ENCODE results near the gene APBA2. TPM values are rescaled to one million over a fixed set of nuclear protein-coding genes. Genes with fewer than 3 reads are reported as not detected.

APBA2 gene
- total RNA-seq, 1 experiment from 2014 or later, result 0.31 TPM

DNA sequence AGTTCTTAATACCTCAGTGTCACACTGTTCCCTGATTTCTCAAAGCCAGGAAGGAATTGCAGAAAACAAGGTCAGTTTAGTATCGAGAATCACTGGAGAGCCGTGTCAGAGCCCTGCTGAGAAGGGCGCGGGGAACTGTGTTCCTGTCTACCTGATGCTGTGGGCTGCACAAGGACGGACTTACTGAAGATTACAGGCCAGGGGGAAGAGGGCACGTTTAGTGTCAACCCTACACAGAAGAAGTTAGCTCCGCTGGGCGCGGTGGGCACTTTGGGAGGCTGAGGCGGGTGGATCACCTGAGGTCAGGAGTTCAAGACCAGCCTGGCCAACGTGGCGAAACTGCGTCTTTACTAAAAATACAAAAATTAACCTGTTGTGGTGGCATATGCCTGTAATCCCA is 104.1 kb downstream of the APBA2 start:
- Histone ChIP-seq H3K9me3 (ENCODE audit: control insufficient read depth, insufficient read depth, low read depth, low read length) (no peaks in the 10 kb centered on the region), H3K27me3 (ENCODE audit: control insufficient read depth, insufficient read depth, low read length) (no peaks in the 10 kb centered on the region), H3K36me3 (ENCODE audit: control insufficient read depth, insufficient read depth, low read length) (no peaks in the 10 kb centered on the region), H3K4me3 (ENCODE audit: low read depth in 2 of 2, low read length in 2 of 2) (no peak overlapping the region), H3K4me1 (ENCODE audit: control insufficient read depth, insufficient read depth, low read length) (no peaks in the 10 kb centered on the region), H3K27ac (ENCODE audit: low read length) (no peak overlapping the region)
- TF ChIP-seq TCF7L2 (IDR thresholded peaks at IDR 0.05; ENCODE audit: low read depth, low read length) (no peak), POLR2AphosphoS5 (IDR thresholded peaks at IDR 0.05; ENCODE audit: low read depth, low read length) (no peak), SIN3A (IDR thresholded peaks at IDR 0.05; ENCODE audit: borderline replicate concordance, insufficient read depth, low read depth, low read length) (no peak), CTCF (IDR thresholded peaks at IDR 0.05) (no peak)
- TF ChIP-seq, protein P1, sequence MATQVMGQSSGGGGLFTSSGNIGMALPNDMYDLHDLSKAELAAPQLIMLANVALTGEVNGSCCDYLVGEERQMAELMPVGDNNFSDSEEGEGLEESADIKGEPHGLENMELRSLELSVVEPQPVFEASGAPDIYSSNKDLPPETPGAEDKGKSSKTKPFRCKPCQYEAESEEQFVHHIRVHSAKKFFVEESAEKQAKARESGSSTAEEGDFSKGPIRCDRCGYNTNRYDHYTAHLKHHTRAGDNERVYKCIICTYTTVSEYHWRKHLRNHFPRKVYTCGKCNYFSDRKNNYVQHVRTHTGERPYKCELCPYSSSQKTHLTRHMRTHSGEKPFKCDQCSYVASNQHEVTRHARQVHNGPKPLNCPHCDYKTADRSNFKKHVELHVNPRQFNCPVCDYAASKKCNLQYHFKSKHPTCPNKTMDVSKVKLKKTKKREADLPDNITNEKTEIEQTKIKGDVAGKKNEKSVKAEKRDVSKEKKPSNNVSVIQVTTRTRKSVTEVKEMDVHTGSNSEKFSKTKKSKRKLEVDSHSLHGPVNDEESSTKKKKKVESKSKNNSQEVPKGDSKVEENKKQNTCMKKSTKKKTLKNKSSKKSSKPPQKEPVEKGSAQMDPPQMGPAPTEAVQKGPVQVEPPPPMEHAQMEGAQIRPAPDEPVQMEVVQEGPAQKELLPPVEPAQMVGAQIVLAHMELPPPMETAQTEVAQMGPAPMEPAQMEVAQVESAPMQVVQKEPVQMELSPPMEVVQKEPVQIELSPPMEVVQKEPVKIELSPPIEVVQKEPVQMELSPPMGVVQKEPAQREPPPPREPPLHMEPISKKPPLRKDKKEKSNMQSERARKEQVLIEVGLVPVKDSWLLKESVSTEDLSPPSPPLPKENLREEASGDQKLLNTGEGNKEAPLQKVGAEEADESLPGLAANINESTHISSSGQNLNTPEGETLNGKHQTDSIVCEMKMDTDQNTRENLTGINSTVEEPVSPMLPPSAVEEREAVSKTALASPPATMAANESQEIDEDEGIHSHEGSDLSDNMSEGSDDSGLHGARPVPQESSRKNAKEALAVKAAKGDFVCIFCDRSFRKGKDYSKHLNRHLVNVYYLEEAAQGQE (IDR thresholded peaks at IDR 0.05; ENCODE audit: insufficient read depth in 1 of 2, low read depth in 2 of 2, low read length in 1 of 2), result no peak
- ATAC-seq (no peak), DNase-seq (ENCODE audit: low read depth, low spot score) (no peak)
- in situ Hi-C loops (cut with HindIII; ENCODE audit: low pct_unique_long_range_greater_than_20kb, low sequenced_read_pairs) (no loop called here), intact Hi-C loops (cut with micrococcal nuclease; ENCODE audit: unreplicated experiment) (no loop called here)
- ChIA-PET CTCF (interaction anchor here (0.7 kb wide), 1 partner anchor 10 kb away, joined by 3 read pairs; no protein-coding TSS in a partner anchor), POLR2A (no interaction called here)
- no TSS peak for BruUV-seq (replicated peaks)

- Histone ChIP-seq H3K27ac (ENCODE audit: low read length) (no peak overlapping the region), H3K4me1 (ENCODE audit: control insufficient read depth, insufficient read depth, low read length) (no peaks in the 10 kb centered on the region), H3K4me3 (ENCODE audit: low read depth in 2 of 2, low read length in 2 of 2) (no peak overlapping the region), H3K36me3 (ENCODE audit: control insufficient read depth, insufficient read depth, low read length) (no peaks in the 10 kb centered on the region), H3K9me3 (ENCODE audit: control insufficient read depth, insufficient read depth, low read depth, low read length) (no peaks in the 10 kb centered on the region), H3K27me3 (ENCODE audit: control insufficient read depth, insufficient read depth, low read length) (no peaks in the 10 kb centered on the region; the same call in 1 of the 2 replicates)
- CTCF ChIA-PET, result interaction anchor here (0.6 to 0.7 kb wide), 2 partner anchors 9 to 32 kb away, joined by 3 read pairs; no protein-coding TSS in a partner anchor
- ATAC-seq, result no peak
- intact Hi-C loops (cut with micrococcal nuclease; ENCODE audit: unreplicated experiment), result no loop called here
- in situ Hi-C loops (cut with HindIII; ENCODE audit: low pct_unique_long_range_greater_than_20kb, low sequenced_read_pairs), result no loop called here
- TF ChIP-seq CTCF (IDR thresholded peaks at IDR 0.05) (no peak), SIN3A (IDR thresholded peaks at IDR 0.05; ENCODE audit: borderline replicate concordance, insufficient read depth, low read depth, low read length) (no peak), TCF7L2 (IDR thresholded peaks at IDR 0.05; ENCODE audit: low read depth, low read length) (no peak), POLR2AphosphoS5 (IDR thresholded peaks at IDR 0.05; ENCODE audit: low read depth, low read length) (no peak)
- TF ChIP-seq, protein P1 (IDR thresholded peaks at IDR 0.05; ENCODE audit: insufficient read depth in 1 of 2, low read depth in 2 of 2, low read length in 1 of 2), result no peak
- POLR2A ChIA-PET, result no interaction called here
- no peak for DNase-seq (ENCODE audit: low read depth, low spot score)
- BruUV-seq (replicated peaks), result no TSS peak
These were observed 104.6 kb downstream of the APBA2 start for GRCh38 chr15:28990390-28990789.
